Transverse colon (tissue), 3 donors: ENCODE data around the gene PPP2R2C.

ENCODE experiments used
- CTCF ChIP-seq, 5 experiments: fragments of 200-600 bp in 3 of 5; fragments of 450-650 bp in 2 of 5; sonication (generic) in 3 of 5; IDR thresholded peaks; 1 replicate in 2 of 5; 2 replicates in 3 of 5; pipeline ENCODE4 v1.5.1; 2016 to 2017; ENCODE audit warnings: antibody characterized with exemption in 5 of 5, inconsistent platforms in 3 of 5, mild to moderate bottlenecking in 2 of 5, moderate library complexity in 1 of 5
- EP300 ChIP-seq: sonication (generic); formaldehyde crosslinking; IDR thresholded peaks from one replicate; pipeline ENCODE4 v1.6.1; 2017; ENCODE audit warnings: antibody characterized with exemption, low read depth
- POLR2A ChIP-seq: fragments of 450-650 bp; IDR thresholded peaks from one replicate; pipeline ENCODE4 v1.6.1; 2016; ENCODE audit warnings: antibody characterized with exemption, mild to moderate bottlenecking, moderate library complexity

DNA sequence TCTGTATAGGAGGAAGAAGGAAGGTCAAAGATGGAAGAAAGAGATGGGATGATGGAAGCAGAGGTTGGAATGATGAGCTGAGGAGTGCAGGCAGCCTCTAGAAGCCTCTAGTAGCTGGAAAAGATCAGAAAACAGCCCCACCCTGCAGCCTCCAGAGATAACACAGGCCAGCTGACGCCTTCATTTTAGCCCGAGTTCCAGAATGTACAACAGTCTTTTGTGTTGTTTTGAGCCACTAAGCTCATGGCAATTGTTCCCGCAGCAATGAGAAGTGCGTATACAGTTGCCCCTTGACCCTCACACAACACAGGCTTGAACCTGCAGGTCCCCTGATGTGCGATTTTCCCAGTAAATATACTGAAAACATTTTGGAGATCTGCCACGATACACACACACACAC lies 130.7 kb downstream of the PPP2R2C start:
- TF ChIP-seq CTCF (IDR thresholded peaks at IDR 0.05), result no peak
- no peak for TF ChIP-seq POLR2A
- TF ChIP-seq EP300, result no peak
